ENCODE data around the gene SULT1B1.

The SULT1B1 gene

GRCh38 chr4:69731847-69732246 is 28.6 kb downstream of the SULT1B1 start:
- H3K27ac ChIP-seq (ENCODE audit: low read length) = no peak overlapping the region
- H3K36me3 ChIP-seq (replicated peaks; ENCODE audit: low read depth, low read length) = no peaks in the 10 kb centered on the region
- H3K27me3 ChIP-seq (ENCODE audit: low read depth, low read length) = no peaks in the 10 kb centered on the region
- no peak overlapping the region for H2AFZ ChIP-seq (ENCODE audit: low read depth, low read length)
- H3K4me2 ChIP-seq (ENCODE audit: low read length) = no peak overlapping the region
- H3K79me2 ChIP-seq (ENCODE audit: low read length) = no peaks in the 10 kb centered on the region
- no peak overlapping the region for H3K9ac ChIP-seq (ENCODE audit: low read length)
- no peak overlapping the region for H3K4me3 ChIP-seq (ENCODE audit: low read length)
- TF ChIP-seq CTCF (IDR thresholded peaks at IDR 0.05; ENCODE audit: low read depth, low read length) (no peak), EZH2phosphoT487 (IDR thresholded peaks at IDR 0.05; ENCODE audit: low read depth) (no peak)
- H4K20me1 ChIP-seq (ENCODE audit: insufficient read depth, low read length) = no peaks in the 10 kb centered on the region
- no peaks in the 10 kb centered on the region for H3K9me3 ChIP-seq (ENCODE audit: insufficient read depth, low read length)
- H3K4me1 ChIP-seq (ENCODE audit: low read length) = no peaks in the 10 kb centered on the region

DNA sequence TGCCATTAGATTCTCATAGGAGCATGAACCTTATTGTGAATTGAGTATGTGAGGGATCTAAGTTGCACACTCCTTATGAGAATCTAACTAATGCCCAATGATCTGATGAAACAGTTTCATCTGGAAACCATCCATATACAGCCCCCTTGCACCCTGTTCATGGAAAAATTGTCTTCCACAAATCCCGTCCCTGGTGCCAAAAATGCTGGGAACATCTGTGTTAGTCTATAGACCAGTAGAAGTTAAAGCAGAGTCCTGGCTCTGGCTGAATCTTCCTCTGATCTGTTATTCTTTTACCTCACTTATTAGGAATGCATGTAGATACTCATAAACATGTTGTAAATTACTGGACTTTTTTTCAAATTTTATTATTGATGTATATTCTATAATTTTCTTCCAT is 29.2 kb downstream of the SULT1B1 start:
- Histone ChIP-seq H3K27me3 (ENCODE audit: low read depth, low read length) (no peaks in the 10 kb centered on the region), H3K4me2 (ENCODE audit: low read length) (no peak overlapping the region), H3K79me2 (ENCODE audit: low read length) (no peaks in the 10 kb centered on the region), H3K27ac (ENCODE audit: low read length) (no peak overlapping the region), H3K9me3 (ENCODE audit: insufficient read depth, low read length) (no peaks in the 10 kb centered on the region), H3K4me1 (ENCODE audit: low read length) (no peaks in the 10 kb centered on the region), H3K4me3 (ENCODE audit: low read length) (no peak overlapping the region), H4K20me1 (ENCODE audit: insufficient read depth, low read length) (no peaks in the 10 kb centered on the region), H3K9ac (ENCODE audit: low read length) (no peak overlapping the region), H3K36me3 (replicated peaks; ENCODE audit: low read depth, low read length) (no peaks in the 10 kb centered on the region), H2AFZ (ENCODE audit: low read depth, low read length) (no peak overlapping the region)
- TF ChIP-seq CTCF (IDR thresholded peaks at IDR 0.05; ENCODE audit: low read depth, low read length) (no peak), EZH2phosphoT487 (IDR thresholded peaks at IDR 0.05; ENCODE audit: low read depth) (no peak)

DNA sequence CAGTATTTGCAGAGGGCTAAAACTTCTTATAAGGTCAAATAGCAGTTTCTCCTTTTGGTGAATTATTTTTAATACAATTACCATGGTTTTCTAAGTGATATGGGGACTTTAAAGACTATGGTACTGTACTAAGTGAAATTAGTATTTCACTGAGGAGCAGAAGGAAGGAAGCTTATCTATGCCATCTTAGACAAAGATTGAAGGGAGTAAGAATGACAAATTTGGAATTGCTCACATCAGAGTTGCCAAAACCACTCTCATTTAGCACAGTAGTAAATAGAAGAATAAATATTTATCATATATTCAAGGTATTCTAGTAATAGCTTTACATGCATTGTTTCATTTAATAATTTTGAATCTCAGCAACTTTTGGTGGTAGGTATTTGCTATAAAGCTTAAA is 30.4 kb downstream of the SULT1B1 start:
- Histone ChIP-seq H4K20me1 (ENCODE audit: insufficient read depth, low read length) (no peaks in the 10 kb centered on the region), H3K4me3 (ENCODE audit: low read length) (no peak overlapping the region), H3K27ac (ENCODE audit: low read length) (no peak overlapping the region), H3K79me2 (ENCODE audit: low read length) (no peaks in the 10 kb centered on the region), H2AFZ (ENCODE audit: low read depth, low read length) (no peak overlapping the region), H3K9me3 (ENCODE audit: insufficient read depth, low read length) (no peaks in the 10 kb centered on the region), H3K27me3 (ENCODE audit: low read depth, low read length) (no peaks in the 10 kb centered on the region), H3K9ac (ENCODE audit: low read length) (no peak overlapping the region), H3K36me3 (replicated peaks; ENCODE audit: low read depth, low read length) (no peaks in the 10 kb centered on the region), H3K4me1 (ENCODE audit: low read length) (no peaks in the 10 kb centered on the region), H3K4me2 (ENCODE audit: low read length) (no peak overlapping the region)
- no peak for TF ChIP-seq CTCF (IDR thresholded peaks at IDR 0.05; ENCODE audit: low read depth, low read length)
- TF ChIP-seq EZH2phosphoT487 (IDR thresholded peaks at IDR 0.05; ENCODE audit: low read depth) = no peak

DNA sequence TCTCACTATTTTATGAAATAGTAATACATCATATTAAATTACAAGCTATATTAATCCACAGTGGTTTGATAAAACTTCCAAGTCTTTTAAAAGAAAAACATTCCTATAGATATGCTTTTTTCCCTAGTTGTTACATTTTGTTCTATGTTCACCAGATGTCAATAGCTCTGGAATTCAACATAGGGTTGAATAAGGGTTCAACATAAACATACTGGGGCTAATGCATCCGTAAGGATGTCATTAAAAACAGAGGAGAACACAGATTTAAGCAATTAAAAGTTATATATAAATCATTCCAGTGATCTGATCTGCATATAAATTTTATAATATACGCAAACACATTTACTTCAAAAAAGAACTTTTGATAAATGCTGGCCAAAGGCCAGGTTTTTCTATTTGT is 32.5 kb downstream of the SULT1B1 start:
- Histone ChIP-seq H3K9me3 (ENCODE audit: insufficient read depth, low read length) (no peaks in the 10 kb centered on the region), H3K36me3 (replicated peaks; ENCODE audit: low read depth, low read length) (no peaks in the 10 kb centered on the region), H3K27me3 (ENCODE audit: low read depth, low read length) (no peaks in the 10 kb centered on the region), H4K20me1 (ENCODE audit: insufficient read depth, low read length) (no peaks in the 10 kb centered on the region), H3K79me2 (ENCODE audit: low read length) (no peaks in the 10 kb centered on the region), H2AFZ (ENCODE audit: low read depth, low read length) (no peak overlapping the region), H3K27ac (ENCODE audit: low read length) (no peak overlapping the region), H3K4me1 (ENCODE audit: low read length) (no peaks in the 10 kb centered on the region), H3K4me3 (ENCODE audit: low read length) (no peak overlapping the region), H3K9ac (ENCODE audit: low read length) (no peak overlapping the region), H3K4me2 (ENCODE audit: low read length) (no peak overlapping the region)
- TF ChIP-seq EZH2phosphoT487 (IDR thresholded peaks at IDR 0.05; ENCODE audit: low read depth) = no peak

GRCh38 chr4:69727426-69727825 is 33.0 kb downstream of the SULT1B1 start:
- no peaks in the 10 kb centered on the region for H3K27me3 ChIP-seq (ENCODE audit: low read depth, low read length)
- no peaks in the 10 kb centered on the region for H3K79me2 ChIP-seq (ENCODE audit: low read length)
- H3K4me3 ChIP-seq (ENCODE audit: low read length) = no peak overlapping the region
- TF ChIP-seq EZH2phosphoT487 (IDR thresholded peaks at IDR 0.05; ENCODE audit: low read depth) (no peak), CTCF (IDR thresholded peaks at IDR 0.05; ENCODE audit: low read depth, low read length) (no peak)
- no peak overlapping the region for H3K4me2 ChIP-seq (ENCODE audit: low read length)
- H3K9ac ChIP-seq (ENCODE audit: low read length) = no peak overlapping the region
- no peaks in the 10 kb centered on the region for H4K20me1 ChIP-seq (ENCODE audit: insufficient read depth, low read length)
- H3K27ac ChIP-seq (ENCODE audit: low read length) = no peak overlapping the region
- H3K4me1 ChIP-seq (ENCODE audit: low read length) = no peaks in the 10 kb centered on the region
- H3K36me3 ChIP-seq (replicated peaks; ENCODE audit: low read depth, low read length) = no peaks in the 10 kb centered on the region
- H2AFZ ChIP-seq (ENCODE audit: low read depth, low read length) = no peak overlapping the region
- H3K9me3 ChIP-seq (ENCODE audit: insufficient read depth, low read length) = no peaks in the 10 kb centered on the region

Measured in OCI-LY3 (cell line).